ENCODE results near the gene HSPB8. TPM values are rescaled to one million over a fixed set of nuclear protein-coding genes. Genes with fewer than 3 reads are reported as not detected.

HSPB8 gene
- total and polyA plus RNA-seq, 4 donors: 0.56 to 1.8 (median 1.1) TPM

GRCh38 chr12:119181202-119181601, 2.5 kb downstream of the HSPB8 start:
- 54% methylated on average over 2 of the region's 2 CpGs for WGBS
- DNase-seq (ENCODE audit: low spot score): no peak
- no peaks in the 10 kb centered on the region for H3K4me1 ChIP-seq (ENCODE audit: control insufficient read depth in 4 of 4, insufficient read depth in 4 of 4, low read length in 3 of 4)
- TF ChIP-seq CTCF (IDR thresholded peaks at IDR 0.05; ENCODE audit: low read depth, low read length, missing input control) (no peak), JUND (IDR thresholded peaks at IDR 0.05) (no peak), MAX (IDR thresholded peaks at IDR 0.05) (no peak), EGR1 (IDR thresholded peaks at IDR 0.05; ENCODE audit: low read depth in 2 of 2) (no peak), YY1 (IDR thresholded peaks at IDR 0.05) (no peak), HNF4G (IDR thresholded peaks at IDR 0.05) (no peak), HNF4A (conservative IDR thresholded peaks at IDR 0.05) (no peak), GABPA (IDR thresholded peaks at IDR 0.05 in 1 of 2, conservative IDR thresholded peaks at IDR 0.05 in 1 of 2) (no peak)
- no peak overlapping the region for H3K4me3 ChIP-seq (ENCODE audit: low read depth in 1 of 3, low read length in 3 of 3)
- no peaks in the 10 kb centered on the region for H3K36me3 ChIP-seq (ENCODE audit: control insufficient read depth in 4 of 4, insufficient read depth in 3 of 4, low read depth in 1 of 4, low read length in 3 of 4)
- H3K9ac ChIP-seq (ENCODE audit: low read depth in 1 of 2, low read length in 2 of 2): no peak overlapping the region
- H3K27ac ChIP-seq (ENCODE audit: low read depth in 1 of 2, low read length in 2 of 2): no peak overlapping the region
- H3K9me3 ChIP-seq (ENCODE audit: control insufficient read depth in 4 of 4, low read length in 3 of 4): no peaks in the 10 kb centered on the region
- H3K27me3 ChIP-seq (ENCODE audit: control insufficient read depth in 4 of 4, insufficient read depth in 4 of 4, low read length in 3 of 4): peaks cover 0 to 3% (median 0%) of the 10 kb centered on the region in 4 donors

GRCh38 chr12:119181944-119182343, 3.2 kb downstream of the HSPB8 start:
- 76% methylated on average over 3 of the region's 3 CpGs for WGBS
- Histone ChIP-seq H3K27ac (ENCODE audit: low read depth in 1 of 2, low read length in 2 of 2) (no peak overlapping the region), H3K9ac (ENCODE audit: low read depth in 1 of 2, low read length in 2 of 2) (no peak overlapping the region), H3K4me1 (ENCODE audit: control insufficient read depth in 4 of 4, insufficient read depth in 4 of 4, low read length in 3 of 4) (no peaks in the 10 kb centered on the region), H3K27me3 (ENCODE audit: control insufficient read depth in 4 of 4, insufficient read depth in 4 of 4, low read length in 3 of 4) (peaks cover 0 to 3% (median 0%) of the 10 kb centered on the region in 4 donors), H3K4me3 (ENCODE audit: low read depth in 1 of 3, low read length in 3 of 3) (no peak overlapping the region), H3K9me3 (ENCODE audit: control insufficient read depth in 4 of 4, low read length in 3 of 4) (no peaks in the 10 kb centered on the region), H3K36me3 (ENCODE audit: control insufficient read depth in 4 of 4, insufficient read depth in 3 of 4, low read depth in 1 of 4, low read length in 3 of 4) (no peaks in the 10 kb centered on the region)
- TF ChIP-seq YY1 (IDR thresholded peaks at IDR 0.05) (no peak), HNF4G (IDR thresholded peaks at IDR 0.05) (no peak), TAF1 (conservative IDR thresholded peaks at IDR 0.05) (no peak), ATF3 (IDR thresholded peaks at IDR 0.05) (no peak), FOXA1 (IDR thresholded peaks at IDR 0.05) (no peak), GABPA (IDR thresholded peaks at IDR 0.05 in 1 of 2, conservative IDR thresholded peaks at IDR 0.05 in 1 of 2) (no peak), RXRA (IDR thresholded peaks at IDR 0.05) (no peak)
- no peak for DNase-seq (ENCODE audit: low spot score)

- H3K9me3 ChIP-seq (ENCODE audit: control insufficient read depth in 4 of 4, low read length in 3 of 4): no peaks in the 10 kb centered on the region
- DNase-seq (ENCODE audit: low spot score): no peak
- WGBS: 78% methylated on average over 5 of the region's 5 CpGs
- no peaks in the 10 kb centered on the region for H3K4me1 ChIP-seq (ENCODE audit: control insufficient read depth in 4 of 4, insufficient read depth in 4 of 4, low read length in 3 of 4)
- no peak for TF ChIP-seq RXRA (IDR thresholded peaks at IDR 0.05)
- TF ChIP-seq NR2F2 (IDR thresholded peaks at IDR 0.05): peak; percentile 45
- no peak for TF ChIP-seq TAF1 (conservative IDR thresholded peaks at IDR 0.05)
- peak overlapping the region in 1 of 2 donors; percentile 41 for H3K27ac ChIP-seq (ENCODE audit: low read depth in 1 of 2, low read length in 2 of 2)
- H3K27me3 ChIP-seq (ENCODE audit: control insufficient read depth in 4 of 4, insufficient read depth in 4 of 4, low read length in 3 of 4): peaks cover 0 to 3% (median 0%) of the 10 kb centered on the region in 4 donors
- H3K9ac ChIP-seq (ENCODE audit: low read depth in 1 of 2, low read length in 2 of 2): no peak overlapping the region
- no peaks in the 10 kb centered on the region for H3K36me3 ChIP-seq (ENCODE audit: control insufficient read depth in 4 of 4, insufficient read depth in 3 of 4, low read depth in 1 of 4, low read length in 3 of 4)
- no peak overlapping the region for H3K4me3 ChIP-seq (ENCODE audit: low read depth in 1 of 3, low read length in 3 of 3)
Observed at GRCh38 chr12:119182701-119183493, 4.2 kb downstream of the HSPB8 start.

All from liver (tissue), 9 donors.